ENCODE data around the gene IFT27. TPM values are rescaled to one million over a fixed set of nuclear protein-coding genes. Genes with fewer than 3 reads are reported as not detected.
A peak's percentile ranks its signal among the peaks of the same experiment; 100 is the strongest.

Gene IFT27
- total and polyA plus RNA-seq, 2 experiments from 2014 or later, result 28.5 to 63.5 TPM

DNA sequence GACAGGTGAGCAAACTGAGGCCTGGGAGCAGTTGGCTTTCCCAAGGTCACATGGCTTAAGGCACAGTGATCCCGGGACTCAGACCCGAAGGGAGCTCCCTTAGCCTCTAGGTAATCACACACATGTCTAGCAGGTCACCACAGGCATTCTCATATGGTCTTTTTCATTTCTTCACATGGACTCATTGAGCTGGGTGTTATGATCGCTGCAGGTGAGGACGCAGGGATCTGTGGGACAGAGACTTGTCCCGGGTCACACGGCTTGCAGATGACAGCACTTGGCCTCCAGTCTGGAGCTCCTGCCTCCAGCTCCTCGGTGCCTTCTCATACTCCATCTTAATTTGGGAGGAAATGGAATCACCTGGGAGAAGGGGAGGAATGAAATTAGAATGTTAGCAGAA is 48.8 kb downstream of the IFT27 start:
- Histone ChIP-seq H3K36me3 (ENCODE audit: insufficient read depth) (no peaks in the 10 kb centered on the region), H3K4me3 (no peak overlapping the region), H4K20me1 (replicated peaks; ENCODE audit: insufficient read depth) (no peaks in the 10 kb centered on the region), H3K4me1 (ENCODE audit: insufficient read depth) (no peaks in the 10 kb centered on the region), H2AFZ (no peak overlapping the region), H3K27ac (ENCODE audit: low read depth) (no peak overlapping the region), H3F3A (replicated peaks; ENCODE audit: low read depth) (no peaks in the 10 kb centered on the region), H3K4me2 (no peak overlapping the region), H3K9me2 (ENCODE audit: insufficient read depth) (no peaks in the 10 kb centered on the region), H3K79me2 (replicated peaks; ENCODE audit: insufficient read depth) (no peaks in the 10 kb centered on the region), H3K27me3 (ENCODE audit: insufficient read depth) (no peaks in the 10 kb centered on the region)
- no peaks in the 10 kb centered on the region for H3K9me3 Mint-ChIP-seq
- no peaks in the 10 kb centered on the region for H3K27me3 Mint-ChIP-seq (ENCODE audit: insufficient read depth, low read depth, poor library complexity)
- TF ChIP-seq EZH2 (IDR thresholded peaks at IDR 0.05; ENCODE audit: low read depth, unreplicated experiment) (no peak), STAT1 (IDR thresholded peaks at IDR 0.05; ENCODE audit: unreplicated experiment) (no peak), JUNB (IDR thresholded peaks at IDR 0.05; ENCODE audit: unreplicated experiment) (no peak)
- H3K4me1 Mint-ChIP-seq, result peaks cover 3% of the 10 kb centered on the region
- no peak overlapping the region for H3K27ac Mint-ChIP-seq
- no peaks in the 10 kb centered on the region; the same call in 2 of the 3 replicates for H3K36me3 Mint-ChIP-seq (ENCODE audit: low read depth)
- H3K4me3 Mint-ChIP-seq, result no peak overlapping the region
- ATAC-seq (no peak), DNase-seq (ENCODE audit: low spot score) (no peak)

DNA sequence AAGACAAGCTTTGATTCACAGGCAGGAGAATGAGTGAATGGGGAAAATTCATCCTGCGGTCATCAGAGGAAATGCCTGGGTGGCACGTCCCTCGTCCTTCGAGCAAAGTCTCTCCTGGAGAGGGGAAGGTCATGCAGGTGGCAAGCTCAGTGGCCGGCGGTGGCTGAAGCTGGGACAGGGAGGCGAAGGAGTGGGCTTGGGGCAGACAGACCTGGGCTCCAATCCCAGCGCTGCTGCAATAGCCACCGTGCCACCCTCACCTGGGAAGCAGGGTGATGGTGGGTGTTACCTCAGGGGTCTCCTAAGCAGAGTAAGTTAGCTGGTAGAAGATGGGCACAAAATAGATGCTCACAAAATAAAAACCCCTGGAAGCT is 49.9 kb downstream of the IFT27 start:
- H3F3A ChIP-seq (replicated peaks; ENCODE audit: low read depth), result no peaks in the 10 kb centered on the region
- H3K36me3 Mint-ChIP-seq (ENCODE audit: low read depth), result no peaks in the 10 kb centered on the region
- H2AFZ ChIP-seq, result peak overlapping the region; percentile 14; the same call in 1 of the 2 replicates
- H3K79me2 ChIP-seq (replicated peaks; ENCODE audit: insufficient read depth), result no peaks in the 10 kb centered on the region
- no peaks in the 10 kb centered on the region for H4K20me1 ChIP-seq (replicated peaks; ENCODE audit: insufficient read depth)
- no peak overlapping the region for H3K4me3 ChIP-seq
- TF ChIP-seq ZNF114 (CRISPR knock-in tag; IDR thresholded peaks at IDR 0.05) (no peak), STAT1 (IDR thresholded peaks at IDR 0.05; ENCODE audit: unreplicated experiment) (no peak), POLR2AphosphoS5 (IDR thresholded peaks at IDR 0.05; ENCODE audit: low read depth) (no peak), EZH2 (IDR thresholded peaks at IDR 0.05; ENCODE audit: low read depth, unreplicated experiment) (no peak)
- TF ChIP-seq, protein P1, sequence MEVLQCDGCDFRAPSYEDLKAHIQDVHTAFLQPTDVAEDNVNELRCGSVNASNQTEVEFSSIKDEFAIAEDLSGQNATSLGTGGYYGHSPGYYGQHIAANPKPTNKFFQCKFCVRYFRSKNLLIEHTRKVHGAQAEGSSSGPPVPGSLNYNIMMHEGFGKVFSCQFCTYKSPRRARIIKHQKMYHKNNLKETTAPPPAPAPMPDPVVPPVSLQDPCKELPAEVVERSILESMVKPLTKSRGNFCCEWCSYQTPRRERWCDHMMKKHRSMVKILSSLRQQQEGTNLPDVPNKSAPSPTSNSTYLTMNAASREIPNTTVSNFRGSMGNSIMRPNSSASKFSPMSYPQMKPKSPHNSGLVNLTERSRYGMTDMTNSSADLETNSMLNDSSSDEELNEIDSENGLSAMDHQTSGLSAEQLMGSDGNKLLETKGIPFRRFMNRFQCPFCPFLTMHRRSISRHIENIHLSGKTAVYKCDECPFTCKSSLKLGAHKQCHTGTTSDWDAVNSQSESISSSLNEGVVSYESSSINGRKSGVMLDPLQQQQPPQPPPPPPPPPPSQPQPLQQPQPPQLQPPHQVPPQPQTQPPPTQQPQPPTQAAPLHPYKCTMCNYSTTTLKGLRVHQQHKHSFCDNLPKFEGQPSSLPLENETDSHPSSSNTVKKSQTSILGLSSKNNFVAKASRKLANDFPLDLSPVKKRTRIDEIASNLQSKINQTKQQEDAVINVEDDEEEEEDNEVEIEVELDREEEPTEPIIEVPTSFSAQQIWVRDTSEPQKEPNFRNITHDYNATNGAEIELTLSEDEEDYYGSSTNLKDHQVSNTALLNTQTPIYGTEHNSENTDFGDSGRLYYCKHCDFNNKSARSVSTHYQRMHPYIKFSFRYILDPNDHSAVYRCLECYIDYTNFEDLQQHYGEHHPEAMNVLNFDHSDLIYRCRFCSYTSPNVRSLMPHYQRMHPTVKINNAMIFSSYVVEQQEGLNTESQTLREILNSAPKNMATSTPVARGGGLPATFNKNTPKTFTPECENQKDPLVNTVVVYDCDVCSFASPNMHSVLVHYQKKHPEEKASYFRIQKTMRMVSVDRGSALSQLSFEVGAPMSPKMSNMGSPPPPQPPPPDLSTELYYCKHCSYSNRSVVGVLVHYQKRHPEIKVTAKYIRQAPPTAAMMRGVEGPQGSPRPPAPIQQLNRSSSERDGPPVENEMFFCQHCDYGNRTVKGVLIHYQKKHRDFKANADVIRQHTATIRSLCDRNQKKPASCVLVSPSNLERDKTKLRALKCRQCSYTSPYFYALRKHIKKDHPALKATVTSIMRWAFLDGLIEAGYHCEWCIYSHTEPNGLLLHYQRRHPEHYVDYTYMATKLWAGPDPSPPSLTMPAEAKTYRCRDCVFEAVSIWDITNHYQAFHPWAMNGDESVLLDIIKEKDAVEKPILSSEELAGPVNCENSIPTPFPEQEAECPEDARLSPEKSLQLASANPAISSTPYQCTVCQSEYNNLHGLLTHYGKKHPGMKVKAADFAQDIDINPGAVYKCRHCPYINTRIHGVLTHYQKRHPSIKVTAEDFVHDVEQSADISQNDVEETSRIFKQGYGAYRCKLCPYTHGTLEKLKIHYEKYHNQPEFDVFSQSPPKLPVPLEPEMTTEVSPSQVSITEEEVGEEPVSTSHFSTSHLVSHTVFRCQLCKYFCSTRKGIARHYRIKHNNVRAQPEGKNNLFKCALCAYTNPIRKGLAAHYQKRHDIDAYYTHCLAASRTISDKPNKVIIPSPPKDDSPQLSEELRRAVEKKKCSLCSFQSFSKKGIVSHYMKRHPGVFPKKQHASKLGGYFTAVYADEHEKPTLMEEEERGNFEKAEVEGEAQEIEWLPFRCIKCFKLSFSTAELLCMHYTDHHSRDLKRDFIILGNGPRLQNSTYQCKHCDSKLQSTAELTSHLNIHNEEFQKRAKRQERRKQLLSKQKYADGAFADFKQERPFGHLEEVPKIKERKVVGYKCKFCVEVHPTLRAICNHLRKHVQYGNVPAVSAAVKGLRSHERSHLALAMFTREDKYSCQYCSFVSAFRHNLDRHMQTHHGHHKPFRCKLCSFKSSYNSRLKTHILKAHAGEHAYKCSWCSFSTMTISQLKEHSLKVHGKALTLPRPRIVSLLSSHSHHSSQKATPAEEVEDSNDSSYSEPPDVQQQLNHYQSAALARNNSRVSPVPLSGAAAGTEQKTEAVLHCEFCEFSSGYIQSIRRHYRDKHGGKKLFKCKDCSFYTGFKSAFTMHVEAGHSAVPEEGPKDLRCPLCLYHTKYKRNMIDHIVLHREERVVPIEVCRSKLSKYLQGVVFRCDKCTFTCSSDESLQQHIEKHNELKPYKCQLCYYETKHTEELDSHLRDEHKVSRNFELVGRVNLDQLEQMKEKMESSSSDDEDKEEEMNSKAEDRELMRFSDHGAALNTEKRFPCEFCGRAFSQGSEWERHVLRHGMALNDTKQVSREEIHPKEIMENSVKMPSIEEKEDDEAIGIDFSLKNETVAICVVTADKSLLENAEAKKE (CRISPR knock-in tag; IDR thresholded peaks at IDR 0.05), result no peak
- H3K27ac ChIP-seq (ENCODE audit: low read depth), result no peak overlapping the region
- peaks cover 3% of the 10 kb centered on the region for H3K4me1 Mint-ChIP-seq
- DNase-seq (ENCODE audit: low spot score), result no peak
- no peaks in the 10 kb centered on the region for H3K27me3 Mint-ChIP-seq (ENCODE audit: insufficient read depth, low read depth, poor library complexity)
- H3K27ac Mint-ChIP-seq, result no peak overlapping the region
- no peaks in the 10 kb centered on the region for H3K4me1 ChIP-seq (ENCODE audit: insufficient read depth)
- H3K27me3 ChIP-seq (ENCODE audit: insufficient read depth), result no peaks in the 10 kb centered on the region
- no peaks in the 10 kb centered on the region for H3K9me2 ChIP-seq (ENCODE audit: insufficient read depth)
- H3K4me3 Mint-ChIP-seq, result no peak overlapping the region
- H3K9me3 Mint-ChIP-seq, result no peaks in the 10 kb centered on the region
- ATAC-seq, result no peak
- H3K4me2 ChIP-seq, result no peak overlapping the region
- no peaks in the 10 kb centered on the region for H3K36me3 ChIP-seq (ENCODE audit: insufficient read depth)

Measured in GM23338 (cell line).